ENCODE data around the gene AGPAT1. TPM values are rescaled to one million over a fixed set of nuclear protein-coding genes. Genes with fewer than 3 reads are reported as not detected.

The AGPAT1 gene
- total RNA-seq, 2 donors from 2014 or later, result 44.1 to 54.5 TPM

DNA sequence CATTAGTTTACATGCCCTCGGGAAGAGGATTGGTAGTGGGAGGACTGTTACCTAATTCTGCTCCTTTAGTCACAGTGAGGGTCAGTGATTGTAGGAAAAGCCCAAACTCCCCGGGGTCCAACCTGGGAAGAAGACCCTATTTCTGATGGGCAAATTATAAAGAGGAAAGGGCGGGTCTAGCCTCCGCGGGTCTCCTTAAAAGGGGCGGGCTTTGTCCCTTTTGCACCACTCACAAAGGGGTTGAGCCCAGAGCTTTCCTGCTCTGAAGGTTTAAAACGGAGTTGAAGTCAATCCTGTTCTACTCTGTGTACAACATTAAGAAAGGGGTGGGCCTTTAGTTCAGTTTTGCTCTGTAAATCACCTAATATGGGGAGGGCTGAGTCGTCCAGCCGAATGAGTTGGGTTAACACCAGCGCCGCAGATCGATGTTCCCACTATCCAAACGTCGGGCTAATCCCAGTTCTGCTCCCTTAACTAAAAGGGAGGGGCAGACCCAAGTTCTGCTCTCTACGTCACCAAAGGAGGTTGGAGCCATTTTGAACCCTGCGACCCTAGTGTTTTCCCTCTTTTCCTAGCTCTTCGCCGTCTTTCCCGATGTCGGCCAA lies 1.4 kb upstream of the AGPAT1 start:
- TF ChIP-seq, protein P1, sequence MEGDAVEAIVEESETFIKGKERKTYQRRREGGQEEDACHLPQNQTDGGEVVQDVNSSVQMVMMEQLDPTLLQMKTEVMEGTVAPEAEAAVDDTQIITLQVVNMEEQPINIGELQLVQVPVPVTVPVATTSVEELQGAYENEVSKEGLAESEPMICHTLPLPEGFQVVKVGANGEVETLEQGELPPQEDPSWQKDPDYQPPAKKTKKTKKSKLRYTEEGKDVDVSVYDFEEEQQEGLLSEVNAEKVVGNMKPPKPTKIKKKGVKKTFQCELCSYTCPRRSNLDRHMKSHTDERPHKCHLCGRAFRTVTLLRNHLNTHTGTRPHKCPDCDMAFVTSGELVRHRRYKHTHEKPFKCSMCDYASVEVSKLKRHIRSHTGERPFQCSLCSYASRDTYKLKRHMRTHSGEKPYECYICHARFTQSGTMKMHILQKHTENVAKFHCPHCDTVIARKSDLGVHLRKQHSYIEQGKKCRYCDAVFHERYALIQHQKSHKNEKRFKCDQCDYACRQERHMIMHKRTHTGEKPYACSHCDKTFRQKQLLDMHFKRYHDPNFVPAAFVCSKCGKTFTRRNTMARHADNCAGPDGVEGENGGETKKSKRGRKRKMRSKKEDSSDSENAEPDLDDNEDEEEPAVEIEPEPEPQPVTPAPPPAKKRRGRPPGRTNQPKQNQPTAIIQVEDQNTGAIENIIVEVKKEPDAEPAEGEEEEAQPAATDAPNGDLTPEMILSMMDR (IDR thresholded peaks at IDR 0.05), result no peak
- Histone ChIP-seq H3K4me1 (peaks cover 22% of the 10 kb centered on the region), H3K27ac (peak overlapping the region; percentile 94), H3K9ac (ENCODE audit: low read depth in 2 of 2, low read length in 2 of 2) (peak overlapping the region; percentile 15 to 90), H3K27me3 (no peaks in the 10 kb centered on the region), H3K4me3 (peak overlapping the region; percentile 77), H3K36me3 (peaks cover 4% of the 10 kb centered on the region), H3K9me3 (no peaks in the 10 kb centered on the region)
- intact Hi-C loops (cut with DNase I), result no loop called here
- DNase-seq, result peak; percentile 59

DNA sequence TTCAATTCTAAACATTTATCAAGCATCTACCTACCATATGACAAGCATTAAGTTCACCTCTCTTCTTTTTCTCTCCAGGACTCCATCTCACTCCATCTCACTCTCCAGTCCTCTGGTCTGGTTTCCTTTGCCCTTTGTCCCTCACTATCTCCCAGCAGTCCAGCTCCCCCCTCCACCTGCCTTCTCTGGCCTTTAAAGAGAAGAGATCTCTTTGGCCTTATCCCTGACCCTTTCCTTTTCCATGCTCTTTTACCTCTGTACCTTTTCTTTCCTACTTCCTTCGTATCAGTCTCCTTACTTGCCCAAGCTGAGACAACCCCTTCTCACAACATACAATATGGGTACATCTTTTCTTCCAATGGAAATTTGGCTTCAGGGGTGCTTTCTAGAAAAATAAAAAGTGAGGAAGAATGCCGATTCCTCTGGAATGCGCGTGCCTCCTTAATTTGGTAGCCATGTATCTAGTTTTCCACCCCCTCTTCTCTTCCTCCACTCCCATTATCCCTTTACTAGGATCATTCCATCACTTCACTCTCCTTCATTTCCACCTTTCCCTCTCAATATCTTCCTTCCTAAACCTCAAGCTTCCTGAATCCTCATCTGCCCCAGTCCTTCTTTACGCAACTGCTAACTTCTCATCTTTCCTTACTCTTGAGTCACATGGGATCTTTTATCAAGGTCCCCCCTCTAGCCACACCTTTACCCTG lies 745 bp upstream of the AGPAT1 start:
- peak overlapping the region; percentile 94 for H3K27ac ChIP-seq
- H3K9me3 ChIP-seq, result no peaks in the 10 kb centered on the region
- peak; percentile 49 for DNase-seq
- H3K36me3 ChIP-seq, result peaks cover 4% of the 10 kb centered on the region
- TF ChIP-seq, protein P1 (IDR thresholded peaks at IDR 0.05), result no peak
- H3K4me3 ChIP-seq, result peak overlapping the region; percentile 77
- peaks cover 22% of the 10 kb centered on the region for H3K4me1 ChIP-seq
- intact Hi-C loops (cut with DNase I), result no loop called here
- peak overlapping the region; percentile 32 to 90 for H3K9ac ChIP-seq (ENCODE audit: low read depth in 2 of 2, low read length in 2 of 2)
- no peaks in the 10 kb centered on the region for H3K27me3 ChIP-seq

DNA sequence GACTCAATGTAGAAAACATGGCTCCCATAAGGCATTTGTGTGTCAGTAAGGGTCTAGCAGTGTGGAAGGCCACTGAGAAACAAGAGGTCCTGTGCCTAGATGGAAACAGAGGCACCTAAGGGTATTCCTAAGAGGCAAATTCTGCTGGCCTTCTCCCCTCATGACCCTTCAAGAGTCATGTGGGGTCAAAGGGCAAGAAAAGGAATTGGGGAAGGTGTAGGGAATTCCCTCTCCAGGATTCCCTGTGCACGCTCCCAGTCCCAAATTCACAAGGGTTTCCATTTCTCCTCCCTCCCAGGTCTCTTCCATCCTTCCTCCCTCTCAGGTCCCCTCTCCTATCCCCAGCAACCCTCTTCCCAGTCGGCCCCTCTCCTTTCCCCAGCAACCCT lies 568 bp downstream of the AGPAT1 start:
- no peak for DNase-seq
- H3K36me3 ChIP-seq, result peaks cover 5% of the 10 kb centered on the region
- intact Hi-C loops (cut with DNase I), result no loop called here

DNA sequence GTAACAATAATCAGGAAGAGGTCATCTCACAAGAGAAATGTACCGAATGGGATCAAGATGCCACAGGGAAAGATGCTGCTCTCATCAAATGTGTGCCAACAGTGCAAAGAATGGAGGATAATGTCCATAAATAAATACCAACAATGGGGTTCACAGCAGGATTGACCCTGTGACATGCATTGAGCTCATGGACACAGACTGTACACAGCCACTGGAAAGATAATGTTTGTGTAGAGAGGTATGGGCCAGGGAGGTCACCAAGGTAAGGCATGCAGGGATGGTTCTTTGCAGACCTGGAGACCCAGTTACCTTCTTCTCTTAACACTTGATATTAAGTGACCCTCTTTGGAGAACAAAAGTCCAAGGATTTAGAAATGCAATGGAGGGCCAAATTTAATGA lies 1.5 kb downstream of the AGPAT1 start:
- TF ChIP-seq, protein P1 (IDR thresholded peaks at IDR 0.05), result no peak
- Histone ChIP-seq H3K27ac (no peak overlapping the region), H3K4me1 (peaks cover 21% of the 10 kb centered on the region), H3K36me3 (peaks cover 7% of the 10 kb centered on the region), H3K27me3 (no peaks in the 10 kb centered on the region), H3K9ac (ENCODE audit: low read depth in 2 of 2, low read length in 2 of 2) (no peak overlapping the region), H3K4me3 (no peak overlapping the region), H3K9me3 (no peaks in the 10 kb centered on the region)
- DNase-seq, result no peak
- intact Hi-C loops (cut with DNase I), result no loop called here

More for the DNA sequence above, 568 bp downstream of the AGPAT1 start:
- H3K9me3 ChIP-seq, result no peaks in the 10 kb centered on the region
- H3K4me3 ChIP-seq, result peak overlapping the region; percentile 77
- peak overlapping the region; percentile 90 to 99 for H3K9ac ChIP-seq (ENCODE audit: low read depth in 2 of 2, low read length in 2 of 2)
- H3K27me3 ChIP-seq, result no peaks in the 10 kb centered on the region
- peaks cover 22% of the 10 kb centered on the region for H3K4me1 ChIP-seq
- H3K27ac ChIP-seq, result peak overlapping the region; percentile 94
- TF ChIP-seq, protein P1 (IDR thresholded peaks at IDR 0.05), result no peak

DNA sequence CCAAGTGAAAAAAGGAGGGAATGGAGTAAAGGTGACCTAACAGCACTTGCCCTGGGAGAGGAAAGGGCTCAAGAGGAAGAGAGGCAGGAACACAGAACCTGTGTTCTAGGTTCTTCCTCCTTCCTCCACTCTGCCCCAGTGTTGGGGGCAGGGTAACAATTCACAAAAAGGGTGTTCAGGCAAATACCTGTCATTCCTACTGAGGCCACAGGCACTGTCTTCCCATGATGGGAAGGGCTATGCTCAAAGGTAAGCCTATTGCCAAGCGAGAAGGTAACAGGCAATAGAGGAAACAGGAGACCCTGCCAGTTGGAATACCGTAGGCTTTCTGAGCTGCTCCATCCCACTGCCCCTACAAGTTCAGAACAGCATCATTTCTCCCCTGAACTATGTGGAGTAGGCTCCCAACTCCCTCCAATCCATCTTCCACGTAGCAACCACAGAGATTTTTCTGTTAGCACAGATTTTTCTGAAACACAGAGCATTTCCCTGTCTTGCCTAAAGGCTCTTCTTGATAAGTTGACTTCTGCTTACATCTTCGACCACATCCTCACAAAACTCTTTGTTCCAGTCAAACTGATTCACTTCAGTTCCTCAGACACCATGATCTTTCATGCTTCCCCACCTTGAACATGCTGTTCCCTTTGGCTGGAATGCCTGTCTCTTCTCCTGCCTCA lies 2.7 kb downstream of the AGPAT1 start:
- no peak overlapping the region for H3K27ac ChIP-seq
- TF ChIP-seq, protein P1 (IDR thresholded peaks at IDR 0.05), result no peak
- H3K36me3 ChIP-seq, result peaks cover 7% of the 10 kb centered on the region
- H3K4me3 ChIP-seq, result no peak overlapping the region
- peaks cover 16% of the 10 kb centered on the region for H3K4me1 ChIP-seq
- intact Hi-C loops (cut with DNase I), result no loop called here
- no peaks in the 10 kb centered on the region for H3K27me3 ChIP-seq
- no peak for DNase-seq
- no peak overlapping the region for H3K9ac ChIP-seq (ENCODE audit: low read depth in 2 of 2, low read length in 2 of 2)
- H3K9me3 ChIP-seq, result no peaks in the 10 kb centered on the region
